Parathyroid adenoma (tissue), 2 donors: ENCODE measurements around the gene DPYSL5.

Experiments used
- H2AFZ ChIP-seq: fragments of 300-600 bp; sonication (generic); one replicate; pipeline ENCODE4 v1.7.0; 2017; ENCODE audit warnings: antibody characterized with exemption, mild to moderate bottlenecking
- H3K27ac ChIP-seq: fragments of 300-600 bp; sonication (generic); one replicate; pipeline ENCODE4 v1.7.0; 2017
- H3K27me3 ChIP-seq: fragments of 300-600 bp; sonication (generic); one replicate; pipeline ENCODE4 v1.7.0; 2017; ENCODE audit warnings: low read length; ENCODE audit not compliant: control insufficient read depth, insufficient read depth
- H3K36me3 ChIP-seq: fragments of 300-600 bp; sonication (generic); one replicate; pipeline ENCODE4 v1.7.0; 2017; ENCODE audit warnings: low read length; ENCODE audit not compliant: control insufficient read depth, insufficient read depth
- H3K4me1 ChIP-seq: fragments of 300-600 bp; sonication (generic); one replicate; pipeline ENCODE4 v1.7.0; 2017; ENCODE audit warnings: control low read depth
- H3K4me2 ChIP-seq: fragments of 300-600 bp; sonication (generic); one replicate; pipeline ENCODE4 v1.7.0; 2017; ENCODE audit warnings: low read length
- H3K4me3 ChIP-seq: fragments of 300-600 bp; sonication (generic); one replicate; pipeline ENCODE4 v1.7.0; 2017; ENCODE audit warnings: low read depth, low read length
- H3K79me2 ChIP-seq: fragments of 300-600 bp; sonication (generic); one replicate; pipeline ENCODE4 v1.7.0; 2017; ENCODE audit warnings: control low read depth
- H3K9ac ChIP-seq: fragments of 300-600 bp; sonication (generic); one replicate; pipeline ENCODE4 v1.7.0; 2017; ENCODE audit warnings: mild to moderate bottlenecking
- H3K9me3 ChIP-seq: fragments of 300-600 bp; sonication (generic); one replicate; pipeline ENCODE4 v1.7.0; 2017; ENCODE audit warnings: low read length; ENCODE audit not compliant: control insufficient read depth
- CTCF ChIP-seq: fragments of 300-600 bp; sonication (generic); IDR thresholded peaks from one replicate; pipeline ENCODE4 v1.7.0; 2017; ENCODE audit warnings: antibody characterized with exemption, mild to moderate bottlenecking
- donor health status: primary hyperparathyroidism.

DPYSL5 gene

GRCh38 chr2:26807788-26808460 is 40.0 kb upstream of the DPYSL5 start:
- Histone ChIP-seq H3K4me2 (no peak overlapping the region), H3K4me3 (no peak overlapping the region)

GRCh38 chr2:26809211-26809610 is 38.7 kb upstream of the DPYSL5 start:
- Histone ChIP-seq H3K4me3 (no peak overlapping the region), H2AFZ (no peak overlapping the region)

More at GRCh38 chr2:26807788-26808460, 40.0 kb upstream of the DPYSL5 start:
- H3K9me3 ChIP-seq = no peaks in the 10 kb centered on the region
- H3K9ac ChIP-seq = no peak overlapping the region
- no peak overlapping the region for H3K27ac ChIP-seq
- H3K36me3 ChIP-seq = no peaks in the 10 kb centered on the region
- no peak for TF ChIP-seq CTCF
- no peaks in the 10 kb centered on the region for H3K79me2 ChIP-seq
- H3K4me1 ChIP-seq = peaks cover 4% of the 10 kb centered on the region
- no peaks in the 10 kb centered on the region for H3K27me3 ChIP-seq
- H2AFZ ChIP-seq = no peak overlapping the region

GRCh38 chr2:26809876-26810577 is 37.9 kb upstream of the DPYSL5 start:
- no peak overlapping the region for H3K4me3 ChIP-seq
- no peaks in the 10 kb centered on the region for H3K9me3 ChIP-seq
- no peak for TF ChIP-seq CTCF
- H3K36me3 ChIP-seq = no peaks in the 10 kb centered on the region
- H3K9ac ChIP-seq = no peak overlapping the region
- H3K27me3 ChIP-seq = no peaks in the 10 kb centered on the region
- H3K27ac ChIP-seq = no peak overlapping the region
- H2AFZ ChIP-seq = no peak overlapping the region
- H3K79me2 ChIP-seq = no peaks in the 10 kb centered on the region
- no peak overlapping the region for H3K4me2 ChIP-seq
- peaks cover 4% of the 10 kb centered on the region for H3K4me1 ChIP-seq

More at GRCh38 chr2:26809211-26809610, 38.7 kb upstream of the DPYSL5 start:
- Histone ChIP-seq H3K27me3 (no peaks in the 10 kb centered on the region), H3K4me1 (peaks cover 4% of the 10 kb centered on the region), H3K27ac (no peak overlapping the region), H3K79me2 (no peaks in the 10 kb centered on the region), H3K9ac (no peak overlapping the region), H3K4me2 (no peak overlapping the region), H3K9me3 (no peaks in the 10 kb centered on the region), H3K36me3 (no peaks in the 10 kb centered on the region)
- TF ChIP-seq CTCF = no peak

- Histone ChIP-seq H3K27ac (no peak overlapping the region), H3K9ac (no peak overlapping the region), H3K4me2 (no peak overlapping the region), H3K27me3 (no peaks in the 10 kb centered on the region), H2AFZ (no peak overlapping the region), H3K79me2 (no peaks in the 10 kb centered on the region), H3K9me3 (no peaks in the 10 kb centered on the region), H3K36me3 (no peaks in the 10 kb centered on the region), H3K4me1 (peaks cover 4% of the 10 kb centered on the region), H3K4me3 (no peak overlapping the region)
- no peak for TF ChIP-seq CTCF
Measured at GRCh38 chr2:26811261-26811660, 36.7 kb upstream of the DPYSL5 start.
